Measurements from ENCODE around the gene VEZT.
"Not testable (repeated sequence)": the region's sequence is repeated elsewhere in the genome, so short reads cannot be mapped to it uniquely, and the experiment has no call there.

VEZT gene

DNA sequence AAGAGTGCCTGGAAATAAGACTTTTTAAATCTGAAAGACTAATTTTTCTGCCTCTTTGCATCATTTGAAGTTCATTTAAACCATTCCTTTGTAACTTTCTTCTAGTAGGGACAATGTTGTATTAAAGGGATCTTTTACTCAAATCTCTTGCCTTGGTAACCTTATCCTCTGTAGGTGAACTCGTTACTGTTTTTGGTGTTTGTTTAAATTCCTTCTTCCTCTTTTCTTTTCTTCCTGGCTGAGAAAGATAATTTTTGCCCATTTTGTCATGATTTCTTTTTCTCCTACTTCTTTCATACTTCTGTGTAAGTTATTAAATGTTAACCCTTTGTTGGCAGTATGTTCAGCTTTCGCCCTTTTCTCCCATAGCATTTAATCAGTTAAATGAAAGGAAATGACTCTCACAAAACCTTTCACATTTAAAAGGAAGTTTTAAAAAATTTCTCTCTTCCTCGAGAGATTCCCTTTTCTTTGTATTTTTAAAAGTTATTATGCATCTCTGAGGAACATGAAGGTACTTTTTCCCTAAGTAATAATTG lies 10.3 kb downstream of the VEZT start:
- no peak for TF ChIP-seq TOX (CRISPR knock-in tag; IDR thresholded peaks at IDR 0.05; ENCODE audit: borderline replicate concordance)
- TF ChIP-seq ZFP3 (CRISPR knock-in tag; IDR thresholded peaks at IDR 0.05): no peak
- no peak for TF ChIP-seq ISL1 (CRISPR knock-in tag; IDR thresholded peaks at IDR 0.05)
- TF ChIP-seq CSDC2 (CRISPR knock-in tag; IDR thresholded peaks at IDR 0.05): no peak
- TF ChIP-seq OSR1 (CRISPR knock-in tag; IDR thresholded peaks at IDR 0.05): no peak
- no peak for TF ChIP-seq ZFP30 (CRISPR knock-in tag; IDR thresholded peaks at IDR 0.05)
- no peak for TF ChIP-seq ESRRG (CRISPR knock-in tag; IDR thresholded peaks at IDR 0.05)
- TF ChIP-seq GLIS3 (CRISPR knock-in tag; IDR thresholded peaks at IDR 0.05): no peak
- no peak for TF ChIP-seq ZNF70 (CRISPR knock-in tag; IDR thresholded peaks at IDR 0.05)
- no peak for TF ChIP-seq ZNF565 (CRISPR knock-in tag; conservative IDR thresholded peaks at IDR 0.05; ENCODE audit: low read depth)
- TF ChIP-seq, protein P1, sequence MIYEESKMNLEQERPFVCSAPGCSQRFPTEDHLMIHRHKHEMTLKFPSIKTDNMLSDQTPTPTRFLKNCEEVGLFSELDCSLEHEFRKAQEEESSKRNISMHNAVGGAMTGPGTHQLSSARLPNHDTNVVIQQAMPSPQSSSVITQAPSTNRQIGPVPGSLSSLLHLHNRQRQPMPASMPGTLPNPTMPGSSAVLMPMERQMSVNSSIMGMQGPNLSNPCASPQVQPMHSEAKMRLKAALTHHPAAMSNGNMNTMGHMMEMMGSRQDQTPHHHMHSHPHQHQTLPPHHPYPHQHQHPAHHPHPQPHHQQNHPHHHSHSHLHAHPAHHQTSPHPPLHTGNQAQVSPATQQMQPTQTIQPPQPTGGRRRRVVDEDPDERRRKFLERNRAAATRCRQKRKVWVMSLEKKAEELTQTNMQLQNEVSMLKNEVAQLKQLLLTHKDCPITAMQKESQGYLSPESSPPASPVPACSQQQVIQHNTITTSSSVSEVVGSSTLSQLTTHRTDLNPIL (CRISPR knock-in tag; IDR thresholded peaks at IDR 0.05; ENCODE audit: low read depth): no peak
- no peak for ATAC-seq

GRCh38 chr12:95228617-95229016 lies 11.0 kb downstream of the VEZT start:
- TF ChIP-seq BACH2 (CRISPR knock-in tag; IDR thresholded peaks at IDR 0.05; ENCODE audit: borderline replicate concordance): no peak
- TF ChIP-seq TOX (CRISPR knock-in tag; IDR thresholded peaks at IDR 0.05; ENCODE audit: borderline replicate concordance): no peak
- TF ChIP-seq SNAI2 (CRISPR knock-in tag; IDR thresholded peaks at IDR 0.05): no peak
- no peak for TF ChIP-seq ARNTL (CRISPR knock-in tag; IDR thresholded peaks at IDR 0.05; ENCODE audit: borderline replicate concordance, low read depth)
- TF ChIP-seq ZNF565 (CRISPR knock-in tag; conservative IDR thresholded peaks at IDR 0.05; ENCODE audit: low read depth): no peak
- no peak for TF ChIP-seq GLIS3 (CRISPR knock-in tag; IDR thresholded peaks at IDR 0.05)
- TF ChIP-seq, protein P2, sequence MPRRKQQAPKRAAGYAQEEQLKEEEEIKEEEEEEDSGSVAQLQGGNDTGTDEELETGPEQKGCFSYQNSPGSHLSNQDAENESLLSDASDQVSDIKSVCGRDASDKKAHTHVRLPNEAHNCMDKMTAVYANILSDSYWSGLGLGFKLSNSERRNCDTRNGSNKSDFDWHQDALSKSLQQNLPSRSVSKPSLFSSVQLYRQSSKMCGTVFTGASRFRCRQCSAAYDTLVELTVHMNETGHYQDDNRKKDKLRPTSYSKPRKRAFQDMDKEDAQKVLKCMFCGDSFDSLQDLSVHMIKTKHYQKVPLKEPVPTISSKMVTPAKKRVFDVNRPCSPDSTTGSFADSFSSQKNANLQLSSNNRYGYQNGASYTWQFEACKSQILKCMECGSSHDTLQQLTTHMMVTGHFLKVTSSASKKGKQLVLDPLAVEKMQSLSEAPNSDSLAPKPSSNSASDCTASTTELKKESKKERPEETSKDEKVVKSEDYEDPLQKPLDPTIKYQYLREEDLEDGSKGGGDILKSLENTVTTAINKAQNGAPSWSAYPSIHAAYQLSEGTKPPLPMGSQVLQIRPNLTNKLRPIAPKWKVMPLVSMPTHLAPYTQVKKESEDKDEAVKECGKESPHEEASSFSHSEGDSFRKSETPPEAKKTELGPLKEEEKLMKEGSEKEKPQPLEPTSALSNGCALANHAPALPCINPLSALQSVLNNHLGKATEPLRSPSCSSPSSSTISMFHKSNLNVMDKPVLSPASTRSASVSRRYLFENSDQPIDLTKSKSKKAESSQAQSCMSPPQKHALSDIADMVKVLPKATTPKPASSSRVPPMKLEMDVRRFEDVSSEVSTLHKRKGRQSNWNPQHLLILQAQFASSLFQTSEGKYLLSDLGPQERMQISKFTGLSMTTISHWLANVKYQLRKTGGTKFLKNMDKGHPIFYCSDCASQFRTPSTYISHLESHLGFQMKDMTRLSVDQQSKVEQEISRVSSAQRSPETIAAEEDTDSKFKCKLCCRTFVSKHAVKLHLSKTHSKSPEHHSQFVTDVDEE (CRISPR knock-in tag; IDR thresholded peaks at IDR 0.05): no peak
- TF ChIP-seq PPARA (CRISPR knock-in tag; IDR thresholded peaks at IDR 0.05; ENCODE audit: borderline replicate concordance): no peak
- no peak for TF ChIP-seq ZNF70 (CRISPR knock-in tag; IDR thresholded peaks at IDR 0.05)
- TF ChIP-seq CSDC2 (CRISPR knock-in tag; IDR thresholded peaks at IDR 0.05): no peak
- no peak for TF ChIP-seq TCF4 (CRISPR knock-in tag; IDR thresholded peaks at IDR 0.05; ENCODE audit: borderline replicate concordance)
- no peak for ATAC-seq

GRCh38 chr12:95229636-95230035 lies 12.0 kb downstream of the VEZT start:
- no peak for ATAC-seq
- TF ChIP-seq BACH2 (CRISPR knock-in tag; IDR thresholded peaks at IDR 0.05; ENCODE audit: borderline replicate concordance) (no peak), TCF4 (CRISPR knock-in tag; IDR thresholded peaks at IDR 0.05; ENCODE audit: borderline replicate concordance) (no peak), OSR1 (CRISPR knock-in tag; IDR thresholded peaks at IDR 0.05) (no peak)

DNA sequence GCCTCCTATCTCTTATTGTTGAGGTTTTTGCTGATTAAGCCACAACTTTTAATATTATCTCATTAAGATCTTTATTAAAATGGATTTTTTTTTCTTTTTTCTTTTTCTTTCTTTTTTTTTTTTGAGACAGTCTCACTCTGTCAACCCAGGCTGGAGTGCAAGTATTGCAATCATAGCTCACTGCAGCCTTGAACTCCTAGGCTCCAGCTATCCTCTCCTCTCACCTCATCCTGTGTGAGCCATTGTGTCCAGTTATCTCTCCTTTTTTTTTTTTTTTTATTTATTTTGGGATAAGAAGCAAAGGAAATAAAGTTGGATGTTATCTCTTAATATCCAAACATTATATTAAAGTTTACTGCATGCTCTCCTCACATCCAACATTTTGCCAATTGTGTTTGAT lies 12.7 kb downstream of the VEZT start:
- ATAC-seq: peak; percentile 42; the same call in 1 of the 3 replicates
- peak; percentile 48; the same call in 1 of the 2 replicates for TF ChIP-seq ZNF70 (CRISPR knock-in tag; IDR thresholded peaks at IDR 0.05)
- TF ChIP-seq ZC3H10 (CRISPR knock-in tag; IDR thresholded peaks at IDR 0.05): no peak

- TF ChIP-seq, protein P2 (CRISPR knock-in tag; IDR thresholded peaks at IDR 0.05): no peak
- TF ChIP-seq ISL1 (CRISPR knock-in tag; IDR thresholded peaks at IDR 0.05): peak; percentile 13; the same call in 1 of the 2 replicates
- ATAC-seq: peak; percentile 58
Measured at GRCh38 chr12:95231190-95231589, 13.6 kb downstream of the VEZT start.

- not testable (repeated sequence) for ATAC-seq
Measured at GRCh38 chr12:95234187-95234586, 16.6 kb downstream of the VEZT start.

DNA sequence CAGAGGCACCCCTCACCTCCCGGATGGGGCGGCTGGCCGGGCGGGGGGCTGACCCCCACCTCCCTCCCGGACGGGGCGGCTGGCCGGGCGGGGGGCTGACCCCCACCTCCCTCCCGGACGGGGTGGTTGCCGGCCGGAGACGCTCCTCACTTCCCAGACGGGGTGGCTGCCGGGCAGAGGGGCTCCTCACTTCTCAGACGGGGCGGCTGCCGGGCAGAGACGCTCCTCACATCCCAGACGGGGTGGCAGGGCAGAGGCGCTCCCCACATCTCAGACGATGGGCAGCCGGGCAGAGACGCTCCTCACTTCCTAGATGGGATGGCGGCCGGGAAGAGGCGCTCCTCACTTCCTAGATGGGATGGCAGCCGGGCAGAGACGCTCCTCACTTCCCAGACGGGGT lies 18.0 kb downstream of the VEZT start:
- not testable (repeated sequence) for ATAC-seq

Data from SK-N-SH treated with all-trans-retinoic acid at 6 μM for 48 hours (cell line).